Measurements from ENCODE around the gene SLC12A7. TPM values are rescaled to one million over a fixed set of nuclear protein-coding genes. Genes with fewer than 3 reads are reported as not detected.

SLC12A7 gene
- total and polyA plus RNA-seq, 9 of the 15 experiments (the other 6 are each of a cell fraction or from before 2014, with no cell fraction given): 0.01 to 3.1 (median 0.56) TPM

- TF ChIP-seq CTCFL (IDR thresholded peaks at IDR 0.05; ENCODE audit: borderline replicate concordance, insufficient read depth, low read depth, low read length, poor library complexity, severe bottlenecking) (no peak), STAT5B (CRISPR knock-in tag; IDR thresholded peaks at IDR 0.05) (no peak)
Measured at GRCh38 chr5:1130218-1130946, 18.5 kb upstream of the SLC12A7 start (continued).

GRCh38 chr5:1129711-1130055 is 17.8 kb upstream of the SLC12A7 start:
- H2AFZ ChIP-seq (ENCODE audit: low read depth, low read length): no peak overlapping the region
- no peak overlapping the region for H3K4me2 ChIP-seq (ENCODE audit: insufficient read depth, low read length)
- peaks cover 10% of the 10 kb centered on the region for H4K20me1 ChIP-seq (replicated peaks; ENCODE audit: control insufficient read depth, insufficient read depth, low read length)
- in situ Hi-C loops (cut with MboI) (no loop called here), intact Hi-C loops (cut with micrococcal nuclease) (no loop called here)
- WGBS (ENCODE audit: insufficient coverage, low coverage, missing lambda C conversion rate): 3% methylated on average over 9 of the region's 9 CpGs
- DNase-seq (ENCODE audit: extremely low read depth in 1 of 4, low spot score in 3 of 4): no peak
- ATAC-seq: no peak
- H3K4me1 ChIP-seq (replicated peaks in 1 of 2; ENCODE audit: control insufficient read depth in 2 of 2, insufficient read depth in 2 of 2, low read length in 2 of 2): peaks cover 4 to 41% of the 10 kb centered on the region in 2 experiments; a peak in 4 of 5 replicates
- TF ChIP-seq HNRNPK (IDR thresholded peaks at IDR 0.05; ENCODE audit: low read depth, low read length, poor library complexity, severe bottlenecking) (no peak), CBX2 (IDR thresholded peaks at IDR 0.05; ENCODE audit: insufficient read depth, low read length, poor library complexity, severe bottlenecking) (no peak), ETV5 (CRISPR knock-in tag; IDR thresholded peaks at IDR 0.05; ENCODE audit: low read depth) (no peak), NR2C2 (CRISPR knock-in tag; IDR thresholded peaks at IDR 0.05) (no peak), NR2C2 (tag; IDR thresholded peaks at IDR 0.05) (peak; percentile 45; the same call in 1 of the 2 replicates), ZNF436 (CRISPR knock-in tag; IDR thresholded peaks at IDR 0.05) (no peak), MNT (conservative IDR thresholded peaks at IDR 0.05) (no peak)
- ChIA-PET POLR2A (interaction anchor here (3.2 kb wide), 1 partner anchor 11 kb away, joined by 13 read pairs; no protein-coding TSS in a partner anchor), CTCF (ENCODE audit: low intra/inter-chr PET ratio) (no interaction called here)
- BruUV-seq (replicated peaks): no TSS peak
- H3K9me3 ChIP-seq (replicated peaks; ENCODE audit: control insufficient read depth, insufficient read depth, low read depth, low read length): no peaks in the 10 kb centered on the region
- peaks cover 32 to 60% of the 10 kb centered on the region in 2 experiments for H3K27me3 ChIP-seq (ENCODE audit: control insufficient read depth in 2 of 2, insufficient read depth in 2 of 2, low read length in 2 of 2)
- H3K36me3 ChIP-seq (ENCODE audit: control insufficient read depth, insufficient read depth, low read length): no peaks in the 10 kb centered on the region
- H3K79me2 ChIP-seq (ENCODE audit: control insufficient read depth, insufficient read depth, low read length): no peaks in the 10 kb centered on the region
- no peak overlapping the region for H3K27ac ChIP-seq (ENCODE audit: extremely low read depth, low read depth, low read length)
- no peak for FAIRE-seq
- H3K9ac ChIP-seq (ENCODE audit: insufficient read depth in 1 of 2, low read depth in 2 of 2, low read length in 2 of 2): no peak overlapping the region
- no peak overlapping the region for H3K4me3 ChIP-seq
- H3K9me1 ChIP-seq (ENCODE audit: control insufficient read depth, insufficient read depth, low read length): no peaks in the 10 kb centered on the region

All from K562 (cell line).